GM23248 (cell line): ENCODE data around the gene PEX16. TPM values are rescaled to one million over a fixed set of nuclear protein-coding genes. Genes with fewer than 3 reads are reported as not detected.

Experiments
- DNase-seq: peaks from one replicate; pipeline ENCODE4 v3.0.0-alpha.2; 2015
- H2AFZ ChIP-seq: fragments of 200-600 bp; sonication (generic); 2 replicates; pipeline ENCODE4 v1.6.1; 2016; ENCODE audit warnings: antibody characterized with exemption
- H3F3A ChIP-seq: fragments of 200-600 bp; sonication (generic); 2 replicates; pipeline ENCODE4 v1.6.1; 2016; ENCODE audit warnings: mild to moderate bottlenecking, antibody characterized with exemption, mixed run types; ENCODE audit not compliant: insufficient read depth
- H3K27ac ChIP-seq: fragments of 200-600 bp; sonication (generic); 2 replicates; pipeline ENCODE4 v1.5.1; 2016; ENCODE audit warnings: mild to moderate bottlenecking
- H3K27me3 ChIP-seq: fragments of 200-600 bp; sonication (generic); replicated peaks from 2 replicates; pipeline ENCODE4 v1.6.1; 2016; ENCODE audit warnings: mild to moderate bottlenecking; ENCODE audit not compliant: insufficient read depth
- H3K36me3 ChIP-seq: fragments of 200-600 bp; sonication (generic); 2 replicates; pipeline ENCODE4 v1.6.1; 2016; ENCODE audit warnings: low read depth, mild to moderate bottlenecking
- H3K4me1 ChIP-seq: fragments of 200-600 bp; sonication (generic); 2 replicates; pipeline ENCODE4 v1.6.1; 2016; ENCODE audit warnings: mild to moderate bottlenecking; ENCODE audit not compliant: insufficient read depth
- H3K4me2 ChIP-seq: fragments of 200-600 bp; sonication (generic); one replicate; pipeline ENCODE4 v1.6.1; 2016; ENCODE audit warnings: mild to moderate bottlenecking; ENCODE audit not compliant: unreplicated experiment
- H3K4me3 ChIP-seq: fragments of 200-600 bp; sonication (generic); 2 replicates; pipeline ENCODE4 v1.5.1; 2016; ENCODE audit warnings: mild to moderate bottlenecking
- H3K79me2 ChIP-seq: fragments of 200-600 bp; sonication (generic); 2 replicates; pipeline ENCODE4 v1.6.1; 2016; ENCODE audit warnings: mild to moderate bottlenecking; ENCODE audit not compliant: insufficient read depth
- H3K9ac ChIP-seq: fragments of 200-600 bp; sonication (generic); 2 replicates; pipeline ENCODE4 v1.6.1; 2016; ENCODE audit warnings: mild to moderate bottlenecking
- H3K9me2 ChIP-seq: fragments of 200-600 bp; sonication (generic); 2 replicates; pipeline ENCODE4 v1.6.1; 2016; ENCODE audit warnings: mixed run types, mild to moderate bottlenecking, moderate library complexity; ENCODE audit not compliant: insufficient read depth
- H3K9me3 ChIP-seq: fragments of 200-600 bp; sonication (generic); one replicate; pipeline ENCODE4 v1.6.1; 2017; ENCODE audit warnings: low read depth
- H4K20me1 ChIP-seq: fragments of 200-600 bp; sonication (generic); 2 replicates; pipeline ENCODE4 v1.6.0; 2016; ENCODE audit not compliant: insufficient read depth
- EZH2 ChIP-seq: fragments of 200-600 bp; sonication (generic); IDR thresholded peaks from 2 replicates; pipeline ENCODE4 v1.6.1; 2018; ENCODE audit warnings: antibody characterized with exemption, mild to moderate bottlenecking; ENCODE audit not compliant: insufficient read depth, poor library complexity, severe bottlenecking
- EZH2phosphoT487 ChIP-seq: fragments of 200-600 bp; sonication (generic); IDR thresholded peaks from 2 replicates; pipeline ENCODE4 v1.6.1; 2018; ENCODE audit warnings: antibody characterized with exemption, moderate library complexity, mild to moderate bottlenecking, low read depth; ENCODE audit not compliant: insufficient read depth
- WGBS, 2 experiments: methylation state at CpG; one replicate each; pipeline ENCODE4 v1.1.6; 2015 to 2017; ENCODE audit warnings: low lambda C conversion rate in 2 of 2, low coverage in 1 of 2; ENCODE audit errors: missing lambda C conversion rate in 2 of 2; 5-methylcytosine and 5-hydroxymethylcytosine counted together
- in situ Hi-C: fragments of 300-500 bp; cut with MboI; formaldehyde crosslinking; loops from 2 replicates; pipeline ENCODE4 v1.15.0; 2020
- polyA plus RNA-seq: library from polyadenylated mRNA; unstranded; fragments of >200 nt; fragmentation: Nextera tagmentation; extraction: Ambion mirVana; gene quantifications from 2 replicates; pipeline ENCODE4 v1.2.1, GENCODE V29; 2016
- total RNA-seq: library from RNA; depleted of rRNA; stranded (reverse); fragments of >200 nt; shearing (Covaris generic); gene quantifications from 2 replicates; pipeline ENCODE4 v1.2.3, GENCODE V29; 2014

Gene PEX16
- total and polyA plus RNA-seq, 2 experiments from 2014 or later: 21.2 to 23.2 TPM

- no peak for DNase-seq
- Histone ChIP-seq H3K4me1 (no peaks in the 10 kb centered on the region), H3F3A (no peaks in the 10 kb centered on the region), H3K79me2 (no peaks in the 10 kb centered on the region), H2AFZ (no peak overlapping the region), H3K36me3 (no peaks in the 10 kb centered on the region), H3K9me3 (no peaks in the 10 kb centered on the region), H3K9ac (no peak overlapping the region), H3K27ac (no peak overlapping the region), H3K4me3 (no peak overlapping the region), H4K20me1 (no peaks in the 10 kb centered on the region), H3K27me3 (no peaks in the 10 kb centered on the region), H3K9me2 (no peaks in the 10 kb centered on the region), H3K4me2 (no peak overlapping the region)
- TF ChIP-seq EZH2phosphoT487 (no peak), EZH2 (no peak)
- WGBS, 2 experiments: 69 to 70% methylated on average over 6 of the region's 6 CpGs
- in situ Hi-C loops: no loop called here
These were observed 20.1 kb downstream of the PEX16 start for GRCh38 chr11:45897556-45897955.

- Histone ChIP-seq H3K36me3 (no peaks in the 10 kb centered on the region), H3K27me3 (no peaks in the 10 kb centered on the region), H3K9me3 (no peaks in the 10 kb centered on the region), H3F3A (no peaks in the 10 kb centered on the region), H3K9ac (no peak overlapping the region), H4K20me1 (no peaks in the 10 kb centered on the region), H3K79me2 (no peaks in the 10 kb centered on the region), H3K4me1 (no peaks in the 10 kb centered on the region), H3K4me3 (no peak overlapping the region), H3K27ac (no peak overlapping the region), H3K9me2 (no peaks in the 10 kb centered on the region), H2AFZ (no peak overlapping the region), H3K4me2 (no peak overlapping the region)
- in situ Hi-C loops: no loop called here
- no peak for TF ChIP-seq EZH2
- no peak for TF ChIP-seq EZH2phosphoT487
- 20 to 28% methylated on average over 15 to 17 of the region's 19 CpGs for WGBS, 2 experiments
- no peak for DNase-seq
These were observed 21.2 kb downstream of the PEX16 start for GRCh38 chr11:45896422-45896984.

- WGBS, 2 experiments: 85 to 87% methylated on average over 5 to 8 of the region's 8 CpGs
- Histone ChIP-seq H4K20me1 (no peaks in the 10 kb centered on the region), H3K36me3 (no peaks in the 10 kb centered on the region), H3F3A (no peaks in the 10 kb centered on the region), H3K4me2 (no peak overlapping the region), H2AFZ (no peak overlapping the region), H3K79me2 (no peaks in the 10 kb centered on the region), H3K27ac (no peak overlapping the region), H3K27me3 (no peaks in the 10 kb centered on the region), H3K9me2 (no peaks in the 10 kb centered on the region), H3K9ac (no peak overlapping the region), H3K4me1 (no peaks in the 10 kb centered on the region), H3K9me3 (no peaks in the 10 kb centered on the region), H3K4me3 (no peak overlapping the region)
- no peak for DNase-seq
- TF ChIP-seq EZH2 (no peak), EZH2phosphoT487 (no peak)
- in situ Hi-C loops: no loop called here
These were observed 22.0 kb downstream of the PEX16 start for GRCh38 chr11:45895553-45896259.

GRCh38 chr11:45894555-45895247 lies 23.0 kb downstream of the PEX16 start:
- 55 to 56% methylated on average over 6 of the region's 6 CpGs for WGBS, 2 experiments
- Histone ChIP-seq H3K36me3 (no peaks in the 10 kb centered on the region), H3K9me3 (no peaks in the 10 kb centered on the region), H3K9ac (no peak overlapping the region), H3K27ac (no peak overlapping the region), H3K27me3 (no peaks in the 10 kb centered on the region), H3K4me2 (no peak overlapping the region), H3K4me3 (no peak overlapping the region), H3K79me2 (no peaks in the 10 kb centered on the region), H3K9me2 (no peaks in the 10 kb centered on the region), H3F3A (no peaks in the 10 kb centered on the region), H3K4me1 (no peaks in the 10 kb centered on the region), H2AFZ (no peak overlapping the region), H4K20me1 (no peaks in the 10 kb centered on the region)
- no peak for DNase-seq
- TF ChIP-seq EZH2 (no peak), EZH2phosphoT487 (no peak)
- in situ Hi-C loops: no loop called here
